Activated CD4-positive, alpha-beta T cell treated with anti-CD3 and anti-CD28 coated beads for 24 hours (primary cell): ENCODE data around the gene KRT79.

Experiments
- DNase-seq, 2 donors: peaks; one replicate each; pipeline ENCODE4 v3.0.0-alpha.2; 2020; ENCODE audit warnings: low read depth in 2 of 2

KRT79 gene

GRCh38 chr12:52791271-52792184 lies 42.6 kb downstream of the KRT79 start:
- DNase-seq, result no peak

GRCh38 chr12:52790427-52791270 lies 43.5 kb downstream of the KRT79 start:
- no peak for DNase-seq

GRCh38 chr12:52789637-52790426 lies 44.3 kb downstream of the KRT79 start:
- no peak for DNase-seq

- no peak for DNase-seq
These were observed 45.1 kb downstream of the KRT79 start for GRCh38 chr12:52788876-52789636.

GRCh38 chr12:52788192-52788875 lies 45.8 kb downstream of the KRT79 start:
- no peak for DNase-seq

- DNase-seq, result no peak
These were observed 46.6 kb downstream of the KRT79 start for GRCh38 chr12:52787324-52788191.

- DNase-seq, result no peak
These were observed 49.2 kb downstream of the KRT79 start for GRCh38 chr12:52784909-52785308.

GRCh38 chr12:52783563-52784316 lies 50.4 kb downstream of the KRT79 start:
- DNase-seq, result no peak

GRCh38 chr12:52782502-52782901 lies 51.6 kb downstream of the KRT79 start:
- DNase-seq, result no peak

GRCh38 chr12:52781399-52782082 lies 52.6 kb downstream of the KRT79 start:
- no peak for DNase-seq

- no peak for DNase-seq
These were observed 54.2 kb downstream of the KRT79 start for GRCh38 chr12:52779914-52780313.

- DNase-seq, result no peak
These were observed 55.3 kb downstream of the KRT79 start for GRCh38 chr12:52778833-52779232.

GRCh38 chr12:52777566-52777965 lies 56.5 kb downstream of the KRT79 start:
- no peak for DNase-seq

- DNase-seq, result no peak
These were observed 57.2 kb downstream of the KRT79 start, which contains the start of gene KRT76 for GRCh38 chr12:52776913-52777395. Gene KRT76, minus strand, starts transcription at chr12:52777345. Its CDS starts 54 bp downstream, at chr12:52777291.

- no peak for DNase-seq
These were observed 57.7 kb downstream of the KRT79 start for GRCh38 chr12:52776435-52776834.

GRCh38 chr12:52774629-52775250 lies 59.4 kb downstream of the KRT79 start:
- no peak for DNase-seq

- DNase-seq, result no peak
These were observed 61.3 kb downstream of the KRT79 start for GRCh38 chr12:52772772-52773171.
